Hematopoietic multipotent progenitor cell treated with erythropoietin and hydrocortisone succinate and interleukin-3 and kit ligand, for 15 days (in vitro differentiated cells): ENCODE measurements around the gene MGLL.

ENCODE experiments used
- DNase-seq: peaks from one replicate; pipeline ENCODE4 v3.0.0-alpha.2; 2015; ENCODE audit warnings: low spot score

The MGLL gene

GRCh38 chr3:127741246-127741645 is 81.1 kb downstream of the MGLL start:
- no peak for DNase-seq

GRCh38 chr3:127740136-127740915 is 82.0 kb downstream of the MGLL start:
- no peak for DNase-seq

- DNase-seq: no peak
Measured at GRCh38 chr3:127739347-127740135, 82.8 kb downstream of the MGLL start.

GRCh38 chr3:127738192-127738840 is 84.0 kb downstream of the MGLL start:
- no peak for DNase-seq

GRCh38 chr3:127736801-127737539 is 85.3 kb downstream of the MGLL start:
- DNase-seq: no peak

GRCh38 chr3:127735767-127736693 is 86.3 kb downstream of the MGLL start:
- DNase-seq: no peak

GRCh38 chr3:127734754-127735473 is 87.4 kb downstream of the MGLL start:
- DNase-seq: no peak

- DNase-seq: no peak
Measured at GRCh38 chr3:127734181-127734720, 88.1 kb downstream of the MGLL start.

- DNase-seq: no peak
Measured at GRCh38 chr3:127733781-127734180, 88.5 kb downstream of the MGLL start.

GRCh38 chr3:127732879-127733350 is 89.4 kb downstream of the MGLL start:
- peak; percentile 33 for DNase-seq

GRCh38 chr3:127732303-127732702 is 90.0 kb downstream of the MGLL start:
- DNase-seq: peak; percentile 33

- no peak for DNase-seq
Measured at GRCh38 chr3:127731546-127732289, 90.6 kb downstream of the MGLL start.

- no peak for DNase-seq
Measured at GRCh38 chr3:127730666-127731295, 91.5 kb downstream of the MGLL start.

GRCh38 chr3:127730171-127730570 is 92.1 kb downstream of the MGLL start:
- DNase-seq: no peak

- DNase-seq: peak; percentile 65
Measured at GRCh38 chr3:127729556-127730056, 92.7 kb downstream of the MGLL start.

GRCh38 chr3:127728417-127729015 is 93.8 kb downstream of the MGLL start:
- DNase-seq: peak; percentile 89

- no peak for DNase-seq
Measured at GRCh38 chr3:127726894-127727293, 95.4 kb downstream of the MGLL start.

GRCh38 chr3:127723011-127723567 is 99.2 kb downstream of the MGLL start:
- no peak for DNase-seq
